GM18505 (cell line): ENCODE measurements around the gene POLR2C.
"Not testable (repeated sequence)": the region's sequence is repeated elsewhere in the genome, so short reads cannot be mapped to it uniquely, and the experiment has no call there.

ENCODE experiments used
- ATAC-seq: cut with Tn5 transposase; IDR thresholded peaks from one replicate; pipeline ENCODE4 v1.9.1; 2021; ENCODE audit not compliant: unreplicated experiment
- POLR2A ChIP-seq: IDR thresholded peaks from 4 replicates; pipeline ENCODE4 v1.6.1; 2011; ENCODE audit warnings: borderline replicate concordance; ENCODE audit not compliant: insufficient read depth, insufficient read length; ENCODE audit errors: extremely low read depth

Gene POLR2C

GRCh38 chr16:57434003-57434402 is 28.5 kb upstream of the POLR2C start:
- ATAC-seq = no peak
- TF ChIP-seq POLR2A = no peak

GRCh38 chr16:57435838-57436237 is 26.6 kb upstream of the POLR2C start:
- ATAC-seq = no peak
- TF ChIP-seq POLR2A = no peak

GRCh38 chr16:57439947-57440346 is 22.5 kb upstream of the POLR2C start:
- ATAC-seq = not testable (repeated sequence)

- ATAC-seq = not testable (repeated sequence)
Measured at GRCh38 chr16:57440551-57440950, 21.9 kb upstream of the POLR2C start.

GRCh38 chr16:57444711-57445110 is 17.8 kb upstream of the POLR2C start:
- no peak for ATAC-seq
- TF ChIP-seq POLR2A = no peak

- ATAC-seq = no peak
- TF ChIP-seq POLR2A = no peak
Measured at GRCh38 chr16:57445510-57445909, 17.0 kb upstream of the POLR2C start.

- ATAC-seq = peak; percentile 19
- no peak for TF ChIP-seq POLR2A
Measured at GRCh38 chr16:57446531-57447185, 15.8 kb upstream of the POLR2C start.

- peak; percentile 98 for ATAC-seq
- peak; percentile 90 for TF ChIP-seq POLR2A
Measured at GRCh38 chr16:57447186-57447962, 15.1 kb upstream of the POLR2C start, which contains the start of the genes CIAPIN1 and COQ9. CIAPIN1 (minus strand) TSS chr16:57447385; CDS start chr16:57440928, 6,457 bp downstream. COQ9 (plus strand) TSS chr16:57447479; CDS start chr16:57447506, 27 bp downstream.

GRCh38 chr16:57452021-57452420 is 10.5 kb upstream of the POLR2C start:
- ATAC-seq = no peak
- no peak for TF ChIP-seq POLR2A

- peak; percentile 29 for ATAC-seq
- no peak for TF ChIP-seq POLR2A
Measured at GRCh38 chr16:57462978-57463362, 491 bp downstream of the POLR2C start.

GRCh38 chr16:57464523-57464922 is 2.0 kb downstream of the POLR2C start:
- TF ChIP-seq POLR2A = no peak
- ATAC-seq = no peak

- no peak for TF ChIP-seq POLR2A
- no peak for ATAC-seq
Measured at GRCh38 chr16:57468346-57468745, 5.9 kb downstream of the POLR2C start.

- no peak for ATAC-seq
- TF ChIP-seq POLR2A = no peak
Measured at GRCh38 chr16:57469046-57469445, 6.6 kb downstream of the POLR2C start.

- ATAC-seq = no peak
- no peak for TF ChIP-seq POLR2A
Measured at GRCh38 chr16:57469917-57470470, 7.5 kb downstream of the POLR2C start.

GRCh38 chr16:57470711-57471110 is 8.2 kb downstream of the POLR2C start:
- ATAC-seq = no peak
- TF ChIP-seq POLR2A = no peak

- no peak for ATAC-seq
- TF ChIP-seq POLR2A = no peak
Measured at GRCh38 chr16:57471209-57471608, 8.7 kb downstream of the POLR2C start.
